ENCODE results near the gene MRPL49.

Gene MRPL49

DNA sequence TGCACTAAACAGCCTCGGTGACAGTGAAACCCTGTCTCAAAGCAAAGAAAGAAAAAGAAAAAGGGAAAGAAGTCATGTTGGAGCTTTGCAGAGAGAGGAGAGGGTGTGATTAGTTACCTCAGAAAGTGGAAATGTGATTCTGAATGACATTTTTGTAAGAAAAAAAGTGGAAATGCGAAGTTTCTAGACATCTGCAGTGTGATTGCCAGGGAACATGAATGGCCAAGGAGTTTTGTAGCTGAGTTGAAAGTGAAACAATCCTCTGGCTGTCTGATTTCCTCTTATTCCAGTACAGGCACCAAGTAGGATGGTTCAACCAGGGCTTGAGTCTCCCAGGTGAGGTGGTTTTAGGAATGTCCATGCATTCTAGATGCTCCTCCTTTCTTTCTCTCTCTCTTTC, 30.0 kb downstream of the MRPL49 start:
- Histone ChIP-seq H3K9me3 (ENCODE audit: control insufficient read depth, insufficient read depth, low read depth, low read length) (no peaks in the 10 kb centered on the region), H3K36me3 (ENCODE audit: control insufficient read depth in 2 of 2, insufficient read depth in 1 of 2, low read length in 2 of 2) (no peaks in the 10 kb centered on the region), H3K27ac (ENCODE audit: extremely low read depth, low read depth, low read length) (no peak overlapping the region), H3K4me3 (ENCODE audit: low read depth, low read length) (no peak overlapping the region), H3K4me1 (ENCODE audit: control insufficient read depth, insufficient read depth, low read length) (no peaks in the 10 kb centered on the region)
- POLR2A ChIA-PET, result interaction anchor here (1.3 kb wide), 1 partner anchor 17 kb away, joined by 4 read pairs; the partner anchor contains the start of gene SYVN1
- CTCF ChIA-PET, result no interaction called here
- TF ChIP-seq IKZF3 (tag by site-specific recombination; IDR thresholded peaks at IDR 0.05) (no peak), ZNF350 (tag by site-specific recombination; IDR thresholded peaks at IDR 0.05) (no peak), WT1 (tag by site-specific recombination; IDR thresholded peaks at IDR 0.05) (no peak), ZNF266 (tag by site-specific recombination; IDR thresholded peaks at IDR 0.05; ENCODE audit: low read depth) (no peak), ZNF311 (tag by site-specific recombination; IDR thresholded peaks at IDR 0.05; ENCODE audit: borderline replicate concordance) (no peak)
- TF ChIP-seq, protein P1, sequence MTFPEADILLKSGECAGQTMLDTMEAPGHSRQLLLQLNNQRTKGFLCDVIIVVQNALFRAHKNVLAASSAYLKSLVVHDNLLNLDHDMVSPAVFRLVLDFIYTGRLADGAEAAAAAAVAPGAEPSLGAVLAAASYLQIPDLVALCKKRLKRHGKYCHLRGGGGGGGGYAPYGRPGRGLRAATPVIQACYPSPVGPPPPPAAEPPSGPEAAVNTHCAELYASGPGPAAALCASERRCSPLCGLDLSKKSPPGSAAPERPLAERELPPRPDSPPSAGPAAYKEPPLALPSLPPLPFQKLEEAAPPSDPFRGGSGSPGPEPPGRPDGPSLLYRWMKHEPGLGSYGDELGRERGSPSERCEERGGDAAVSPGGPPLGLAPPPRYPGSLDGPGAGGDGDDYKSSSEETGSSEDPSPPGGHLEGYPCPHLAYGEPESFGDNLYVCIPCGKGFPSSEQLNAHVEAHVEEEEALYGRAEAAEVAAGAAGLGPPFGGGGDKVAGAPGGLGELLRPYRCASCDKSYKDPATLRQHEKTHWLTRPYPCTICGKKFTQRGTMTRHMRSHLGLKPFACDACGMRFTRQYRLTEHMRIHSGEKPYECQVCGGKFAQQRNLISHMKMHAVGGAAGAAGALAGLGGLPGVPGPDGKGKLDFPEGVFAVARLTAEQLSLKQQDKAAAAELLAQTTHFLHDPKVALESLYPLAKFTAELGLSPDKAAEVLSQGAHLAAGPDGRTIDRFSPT (tag by site-specific recombination; IDR thresholded peaks at IDR 0.05), result no peak
- TF ChIP-seq, protein P2, sequence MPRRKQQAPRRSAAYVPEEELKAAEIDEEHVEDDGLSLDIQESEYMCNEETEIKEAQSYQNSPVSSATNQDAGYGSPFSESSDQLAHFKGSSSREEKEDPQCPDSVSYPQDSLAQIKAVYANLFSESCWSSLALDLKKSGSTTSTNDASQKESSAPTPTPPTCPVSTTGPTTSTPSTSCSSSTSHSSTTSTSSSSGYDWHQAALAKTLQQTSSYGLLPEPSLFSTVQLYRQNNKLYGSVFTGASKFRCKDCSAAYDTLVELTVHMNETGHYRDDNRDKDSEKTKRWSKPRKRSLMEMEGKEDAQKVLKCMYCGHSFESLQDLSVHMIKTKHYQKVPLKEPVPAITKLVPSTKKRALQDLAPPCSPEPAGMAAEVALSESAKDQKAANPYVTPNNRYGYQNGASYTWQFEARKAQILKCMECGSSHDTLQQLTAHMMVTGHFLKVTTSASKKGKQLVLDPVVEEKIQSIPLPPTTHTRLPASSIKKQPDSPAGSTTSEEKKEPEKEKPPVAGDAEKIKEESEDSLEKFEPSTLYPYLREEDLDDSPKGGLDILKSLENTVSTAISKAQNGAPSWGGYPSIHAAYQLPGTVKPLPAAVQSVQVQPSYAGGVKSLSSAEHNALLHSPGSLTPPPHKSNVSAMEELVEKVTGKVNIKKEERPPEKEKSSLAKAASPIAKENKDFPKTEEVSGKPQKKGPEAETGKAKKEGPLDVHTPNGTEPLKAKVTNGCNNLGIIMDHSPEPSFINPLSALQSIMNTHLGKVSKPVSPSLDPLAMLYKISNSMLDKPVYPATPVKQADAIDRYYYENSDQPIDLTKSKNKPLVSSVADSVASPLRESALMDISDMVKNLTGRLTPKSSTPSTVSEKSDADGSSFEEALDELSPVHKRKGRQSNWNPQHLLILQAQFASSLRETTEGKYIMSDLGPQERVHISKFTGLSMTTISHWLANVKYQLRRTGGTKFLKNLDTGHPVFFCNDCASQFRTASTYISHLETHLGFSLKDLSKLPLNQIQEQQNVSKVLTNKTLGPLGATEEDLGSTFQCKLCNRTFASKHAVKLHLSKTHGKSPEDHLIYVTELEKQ (tag by site-specific recombination; IDR thresholded peaks at IDR 0.05; ENCODE audit: borderline replicate concordance), result no peak
- TF ChIP-seq, protein P3, sequence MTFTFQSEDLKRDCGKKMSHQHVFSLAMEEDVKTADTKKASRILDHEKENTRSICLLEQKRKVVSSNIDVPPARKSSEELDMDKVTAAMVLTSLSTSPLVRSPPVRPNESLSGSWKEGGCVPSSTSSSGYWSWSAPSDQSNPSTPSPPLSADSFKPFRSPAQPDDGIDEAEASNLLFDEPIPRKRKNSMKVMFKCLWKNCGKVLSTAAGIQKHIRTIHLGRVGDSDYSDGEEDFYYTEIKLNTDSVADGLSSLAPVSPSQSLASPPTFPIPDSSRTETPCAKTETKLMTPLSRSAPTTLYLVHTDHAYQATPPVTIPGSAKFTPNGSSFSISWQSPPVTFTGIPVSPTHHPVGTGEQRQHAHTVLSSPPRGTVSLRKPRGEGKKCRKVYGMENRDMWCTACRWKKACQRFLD (tag by site-specific recombination; IDR thresholded peaks at IDR 0.05), result no peak

DNA sequence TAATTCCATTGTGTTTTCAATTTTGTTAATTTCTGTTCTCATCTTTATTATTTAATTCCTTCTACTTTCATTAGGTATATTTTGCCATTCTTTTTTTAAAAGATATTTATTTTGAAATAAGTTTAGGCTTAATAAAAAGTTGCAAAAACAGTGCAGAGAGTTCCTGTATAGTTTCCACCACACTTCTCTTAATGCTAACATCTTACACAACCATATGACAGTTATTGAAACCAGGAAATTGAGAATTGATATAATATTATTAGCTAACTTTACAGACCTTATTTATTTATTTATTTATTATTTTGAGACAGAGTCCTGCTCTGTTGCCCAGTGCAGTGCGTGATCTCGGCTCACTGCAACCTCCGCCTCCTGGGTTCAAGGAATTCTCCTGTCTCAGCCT, 34.1 kb downstream of the MRPL49 start:
- Histone ChIP-seq H3K27ac (ENCODE audit: extremely low read depth, low read depth, low read length) (no peak overlapping the region), H3K4me3 (ENCODE audit: low read depth, low read length) (no peak overlapping the region), H3K36me3 (ENCODE audit: control insufficient read depth in 2 of 2, insufficient read depth in 1 of 2, low read length in 2 of 2) (no peaks in the 10 kb centered on the region), H3K9me3 (ENCODE audit: control insufficient read depth, insufficient read depth, low read depth, low read length) (no peaks in the 10 kb centered on the region), H3K4me1 (ENCODE audit: control insufficient read depth, insufficient read depth, low read length) (no peaks in the 10 kb centered on the region)
- ChIA-PET CTCF (interaction anchor here (0.7 kb wide), 1 partner anchor 802 kb away, joined by 3 read pairs; no protein-coding TSS in a partner anchor), POLR2A (no interaction called here)
- TF ChIP-seq, protein P4, sequence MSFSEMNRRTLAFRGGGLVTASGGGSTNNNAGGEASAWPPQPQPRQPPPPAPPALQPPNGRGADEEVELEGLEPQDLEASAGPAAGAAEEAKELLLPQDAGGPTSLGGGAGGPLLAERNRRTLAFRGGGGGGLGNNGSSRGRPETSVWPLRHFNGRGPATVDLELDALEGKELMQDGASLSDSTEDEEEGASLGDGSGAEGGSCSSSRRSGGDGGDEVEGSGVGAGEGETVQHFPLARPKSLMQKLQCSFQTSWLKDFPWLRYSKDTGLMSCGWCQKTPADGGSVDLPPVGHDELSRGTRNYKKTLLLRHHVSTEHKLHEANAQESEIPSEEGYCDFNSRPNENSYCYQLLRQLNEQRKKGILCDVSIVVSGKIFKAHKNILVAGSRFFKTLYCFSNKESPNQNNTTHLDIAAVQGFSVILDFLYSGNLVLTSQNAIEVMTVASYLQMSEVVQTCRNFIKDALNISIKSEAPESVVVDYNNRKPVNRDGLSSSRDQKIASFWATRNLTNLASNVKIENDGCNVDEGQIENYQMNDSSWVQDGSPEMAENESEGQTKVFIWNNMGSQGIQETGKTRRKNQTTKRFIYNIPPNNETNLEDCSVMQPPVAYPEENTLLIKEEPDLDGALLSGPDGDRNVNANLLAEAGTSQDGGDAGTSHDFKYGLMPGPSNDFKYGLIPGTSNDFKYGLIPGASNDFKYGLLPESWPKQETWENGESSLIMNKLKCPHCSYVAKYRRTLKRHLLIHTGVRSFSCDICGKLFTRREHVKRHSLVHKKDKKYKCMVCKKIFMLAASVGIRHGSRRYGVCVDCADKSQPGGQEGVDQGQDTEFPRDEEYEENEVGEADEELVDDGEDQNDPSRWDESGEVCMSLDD (tag by site-specific recombination; IDR thresholded peaks at IDR 0.05), result no peak
- TF ChIP-seq MZF1 (tag by site-specific recombination; IDR thresholded peaks at IDR 0.05; ENCODE audit: borderline replicate concordance), result no peak
- TF ChIP-seq ZFP37 (tag by site-specific recombination; IDR thresholded peaks at IDR 0.05), result no peak
- TF ChIP-seq, protein P3 (tag by site-specific recombination; IDR thresholded peaks at IDR 0.05), result no peak
- TF ChIP-seq ZNF658 (tag by site-specific recombination; IDR thresholded peaks at IDR 0.05), result no peak

All from HEK293 (cell line).